Measurements from ENCODE around the gene MT1B. TPM values are rescaled to one million over a fixed set of nuclear protein-coding genes. Genes with fewer than 3 reads are reported as not detected.

The MT1B gene
- total and polyA plus RNA-seq, 9 of the 15 experiments (the other 6 are each of a cell fraction or from before 2014, with no cell fraction given) = not detected

DNA sequence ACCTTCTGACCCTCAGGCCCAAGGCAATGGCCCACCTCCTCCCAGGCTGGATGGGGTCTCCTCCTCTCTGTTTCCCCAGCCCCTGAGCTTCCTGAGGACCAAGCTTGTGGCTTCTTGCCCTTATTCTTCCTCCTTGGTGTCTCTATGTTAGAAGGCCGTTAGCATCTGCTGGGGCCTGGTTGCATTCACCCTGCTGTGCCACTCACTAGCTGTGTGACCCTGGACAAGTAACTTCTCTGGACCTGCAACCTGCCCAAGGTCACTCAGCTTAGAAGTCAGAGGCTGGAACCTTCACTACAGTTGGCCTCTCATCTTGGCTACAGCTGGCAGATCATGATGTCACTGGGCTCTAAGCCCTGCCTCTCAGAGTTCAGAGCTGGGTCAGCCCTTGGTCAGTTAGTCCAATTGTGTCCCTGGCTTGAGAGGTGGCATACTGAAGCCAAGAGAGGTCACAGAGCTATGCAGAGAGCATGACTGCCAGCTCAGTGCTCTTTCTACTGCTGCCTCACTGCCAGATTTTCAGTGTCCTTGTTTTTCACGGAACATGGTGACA is 40.3 kb upstream of the MT1B start (continued):
- TF ChIP-seq TBL1XR1 (IDR thresholded peaks at IDR 0.05; ENCODE audit: low read length in 2 of 2) = no peak
- TF ChIP-seq, protein P1, sequence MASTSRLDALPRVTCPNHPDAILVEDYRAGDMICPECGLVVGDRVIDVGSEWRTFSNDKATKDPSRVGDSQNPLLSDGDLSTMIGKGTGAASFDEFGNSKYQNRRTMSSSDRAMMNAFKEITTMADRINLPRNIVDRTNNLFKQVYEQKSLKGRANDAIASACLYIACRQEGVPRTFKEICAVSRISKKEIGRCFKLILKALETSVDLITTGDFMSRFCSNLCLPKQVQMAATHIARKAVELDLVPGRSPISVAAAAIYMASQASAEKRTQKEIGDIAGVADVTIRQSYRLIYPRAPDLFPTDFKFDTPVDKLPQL (IDR thresholded peaks at IDR 0.05; ENCODE audit: extremely low read depth, insufficient read length) = no peak

DNA sequence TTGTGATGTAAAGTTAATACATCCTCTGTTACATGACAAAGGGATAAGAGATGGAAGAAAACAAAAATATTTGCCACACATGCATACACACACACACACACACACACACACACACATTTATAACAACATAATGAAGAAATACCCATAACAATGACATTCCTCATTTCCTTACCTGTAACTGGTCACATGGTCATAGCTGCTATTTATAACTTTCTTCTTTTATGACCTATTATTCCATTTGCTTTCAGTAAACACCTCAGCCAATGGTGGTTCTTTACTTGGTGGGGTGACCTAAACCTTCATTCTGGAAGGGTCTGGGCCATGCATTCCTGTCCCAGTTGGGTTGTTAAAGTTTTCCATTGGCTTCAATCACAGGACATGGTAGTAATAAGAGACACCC is 38.0 kb upstream of the MT1B start:
- peaks cover 13 to 33% of the 10 kb centered on the region in 2 experiments for H3K27me3 ChIP-seq (ENCODE audit: control insufficient read depth in 2 of 2, insufficient read depth in 2 of 2, low read length in 2 of 2)
- FAIRE-seq = no peak
- BruUV-seq (replicated peaks) = no TSS peak
- intact Hi-C loops (cut with micrococcal nuclease) = no loop called here
- no peaks in the 10 kb centered on the region for H3K79me2 ChIP-seq (ENCODE audit: control insufficient read depth, insufficient read depth, low read length)
- ATAC-seq = no peak
- in situ Hi-C loops (cut with MboI) = no loop called here
- H3K36me3 ChIP-seq (ENCODE audit: control insufficient read depth, insufficient read depth, low read length) = no peaks in the 10 kb centered on the region
- H3K27ac ChIP-seq (ENCODE audit: extremely low read depth, low read depth, low read length) = no peak overlapping the region
- TF ChIP-seq, protein P2, sequence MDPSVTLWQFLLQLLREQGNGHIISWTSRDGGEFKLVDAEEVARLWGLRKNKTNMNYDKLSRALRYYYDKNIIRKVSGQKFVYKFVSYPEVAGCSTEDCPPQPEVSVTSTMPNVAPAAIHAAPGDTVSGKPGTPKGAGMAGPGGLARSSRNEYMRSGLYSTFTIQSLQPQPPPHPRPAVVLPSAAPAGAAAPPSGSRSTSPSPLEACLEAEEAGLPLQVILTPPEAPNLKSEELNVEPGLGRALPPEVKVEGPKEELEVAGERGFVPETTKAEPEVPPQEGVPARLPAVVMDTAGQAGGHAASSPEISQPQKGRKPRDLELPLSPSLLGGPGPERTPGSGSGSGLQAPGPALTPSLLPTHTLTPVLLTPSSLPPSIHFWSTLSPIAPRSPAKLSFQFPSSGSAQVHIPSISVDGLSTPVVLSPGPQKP (CRISPR knock-in tag; IDR thresholded peaks at IDR 0.05) = no peak
- peaks cover 9 to 18% of the 10 kb centered on the region in 2 experiments for H3K4me1 ChIP-seq (replicated peaks in 1 of 2; ENCODE audit: control insufficient read depth in 2 of 2, insufficient read depth in 2 of 2, low read length in 2 of 2)
- ChIA-PET CTCF (ENCODE audit: low intra/inter-chr PET ratio) (no interaction called here), POLR2A (no interaction called here)
- no peaks in the 10 kb centered on the region for H3K9me3 ChIP-seq (replicated peaks; ENCODE audit: control insufficient read depth, insufficient read depth, low read depth, low read length)
- no peak overlapping the region for H2AFZ ChIP-seq (ENCODE audit: low read depth, low read length)
- no peak overlapping the region for H3K4me2 ChIP-seq (ENCODE audit: insufficient read depth, low read length)
- no peak overlapping the region for H3K9ac ChIP-seq (ENCODE audit: insufficient read depth in 1 of 2, low read depth in 2 of 2, low read length in 2 of 2)
- H4K20me1 ChIP-seq (replicated peaks; ENCODE audit: control insufficient read depth, insufficient read depth, low read length) = no peaks in the 10 kb centered on the region
- H3K4me3 ChIP-seq = no peak overlapping the region
- no peaks in the 10 kb centered on the region for H3K9me1 ChIP-seq (ENCODE audit: control insufficient read depth, insufficient read depth, low read length)
- DNase-seq (ENCODE audit: extremely low read depth in 1 of 4, low spot score in 3 of 4) = no peak
